Rectal smooth muscle tissue (tissue), 1 donor: Measurements from ENCODE around the gene ALDH18A1.

Experiments used
- H3K27ac ChIP-seq: one replicate; pipeline ENCODE4 v1.7.0; 2013; ENCODE audit warnings: low read depth, low read length, inconsistent platforms
- H3K27me3 ChIP-seq: one replicate; pipeline ENCODE4 v1.7.0; 2013; ENCODE audit warnings: low read length; ENCODE audit not compliant: control insufficient read depth, insufficient read depth
- H3K36me3 ChIP-seq: one replicate; pipeline ENCODE4 v1.7.0; 2013; ENCODE audit warnings: low read length; ENCODE audit not compliant: control insufficient read depth, insufficient read depth
- H3K4me1 ChIP-seq: one replicate; pipeline ENCODE4 v1.7.0; 2013; ENCODE audit warnings: low read length; ENCODE audit not compliant: control insufficient read depth, insufficient read depth
- H3K4me3 ChIP-seq: one replicate; pipeline ENCODE4 v1.7.0; 2013; ENCODE audit warnings: low read length
- H3K9ac ChIP-seq: one replicate; pipeline ENCODE4 v1.7.0; 2013; ENCODE audit warnings: low read length

The ALDH18A1 gene

GRCh38 chr10:95558593-95559320 is 97.8 kb downstream of the ALDH18A1 start:
- no peaks in the 10 kb centered on the region for H3K27me3 ChIP-seq
- H3K9ac ChIP-seq = peak overlapping the region; percentile 32
- H3K4me3 ChIP-seq = peak overlapping the region; percentile 85
- no peaks in the 10 kb centered on the region for H3K36me3 ChIP-seq
- H3K4me1 ChIP-seq = peaks cover 15% of the 10 kb centered on the region
- H3K27ac ChIP-seq = peak overlapping the region; percentile 95

- Histone ChIP-seq H3K4me3 (peak overlapping the region; percentile 85), H3K36me3 (no peaks in the 10 kb centered on the region), H3K27ac (peak overlapping the region; percentile 95), H3K27me3 (no peaks in the 10 kb centered on the region), H3K9ac (peak overlapping the region; percentile 21), H3K4me1 (peaks cover 23% of the 10 kb centered on the region)
Measured at GRCh38 chr10:95556994-95557767, 99.3 kb downstream of the ALDH18A1 start.
